Left ventricle myocardium inferior (tissue), 1 donor: Measurements from ENCODE around the gene BORA. TPM values are rescaled to one million over a fixed set of nuclear protein-coding genes. Genes with fewer than 3 reads are reported as not detected.

Source experiments
- DNase-seq: peaks from one replicate; pipeline ENCODE4 v3.0.0-alpha.2; 2020
- H3K27ac ChIP-seq: fragments of 200-600 bp; replicated peaks from 2 replicates; pipeline ENCODE4 v1.8.0; 2021
- H3K27me3 ChIP-seq: fragments of 200-600 bp; 2 replicates; pipeline ENCODE4 v1.8.0; 2021; ENCODE audit warnings: low read depth
- H3K36me3 ChIP-seq: fragments of 200-600 bp; 2 replicates; pipeline ENCODE4 v1.8.0; 2021
- H3K4me1 ChIP-seq: fragments of 200-600 bp; 2 replicates; pipeline ENCODE4 v1.8.0; 2021
- H3K4me3 ChIP-seq: fragments of 200-600 bp; 2 replicates; pipeline ENCODE4 v1.8.0; 2021; ENCODE audit warnings: mild to moderate bottlenecking, moderate library complexity
- H3K9me3 ChIP-seq: fragments of 200-600 bp; replicated peaks from 2 replicates; pipeline ENCODE4 v1.8.0; 2021
- intact Hi-C: fragments of 100-400 bp; cut with micrococcal nuclease; formaldehyde crosslinking; loops from one replicate; pipeline ENCODE4 v1.11.0; 2022
- total RNA-seq: library from RNA; stranded (reverse); fragmentation: NEBNext Ultra II Directional; extraction: Animal tissue kit (Norgen Biotek cat#: 25700); gene quantifications from one replicate; pipeline ENCODE4 v1.2.1, GENCODE V29; 2021
- TF ChIP-seq, protein P1 (sequence below): fragments of 200-600 bp; IDR thresholded peaks from 2 replicates; pipeline ENCODE4 v1.8.0; 2021; ENCODE audit warnings: antibody characterized with exemption, mild to moderate bottlenecking, borderline replicate concordance
- donor health status: DM: no; HTN: yes; CAD: no; lungs with severe emphysema.

BORA gene
- total RNA-seq, 1 donor from 2014 or later, result 0.55 TPM

DNA sequence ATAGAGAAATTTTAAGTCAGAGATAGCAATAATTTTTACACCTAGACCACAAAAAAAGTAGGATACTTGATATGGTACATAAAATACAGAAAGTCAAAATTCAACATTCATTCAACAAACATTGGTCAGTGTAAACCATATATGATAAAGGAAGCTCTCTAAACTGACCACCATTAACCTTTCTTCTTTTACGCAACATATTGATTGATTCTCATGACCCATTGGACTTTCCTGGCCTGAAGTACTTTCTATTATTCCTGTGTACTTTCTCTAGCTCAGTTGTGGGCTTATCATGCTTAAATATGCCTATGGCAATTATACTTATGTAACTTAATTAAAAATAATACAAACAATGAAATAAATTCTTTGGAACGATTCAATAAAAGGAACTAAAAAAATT, 64.9 kb downstream of the BORA start:
- Histone ChIP-seq H3K9me3 (no peaks in the 10 kb centered on the region), H3K36me3 (peaks cover 54% of the 10 kb centered on the region)

DNA sequence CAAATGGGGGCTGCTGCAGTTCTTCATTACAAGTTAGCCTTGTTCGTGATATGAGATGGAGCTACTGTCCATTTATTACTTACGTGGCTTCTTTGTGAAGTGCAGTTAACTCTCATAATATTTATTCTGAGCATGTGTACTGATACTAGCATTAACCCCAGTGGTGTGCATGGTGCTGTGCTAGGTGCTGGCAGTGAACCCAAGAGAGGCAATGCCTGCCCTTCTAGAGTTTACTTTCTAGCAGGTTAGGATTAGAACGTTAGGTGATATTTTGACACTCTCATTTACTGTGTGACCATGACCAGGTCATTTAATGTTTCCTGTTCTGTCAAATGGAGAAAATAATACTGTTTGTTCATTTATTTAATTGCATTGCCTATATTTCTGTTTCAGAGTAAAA, 71.1 kb downstream of the BORA start:
- no peaks in the 10 kb centered on the region for H3K9me3 ChIP-seq
- no peak overlapping the region for H3K27ac ChIP-seq
- no peaks in the 10 kb centered on the region for H3K4me1 ChIP-seq
- intact Hi-C loops, result no loop called here
- DNase-seq, result no peak
- peaks cover 57% of the 10 kb centered on the region for H3K36me3 ChIP-seq
- H3K27me3 ChIP-seq, result no peaks in the 10 kb centered on the region
- no peak overlapping the region for H3K4me3 ChIP-seq
- TF ChIP-seq, protein P1, sequence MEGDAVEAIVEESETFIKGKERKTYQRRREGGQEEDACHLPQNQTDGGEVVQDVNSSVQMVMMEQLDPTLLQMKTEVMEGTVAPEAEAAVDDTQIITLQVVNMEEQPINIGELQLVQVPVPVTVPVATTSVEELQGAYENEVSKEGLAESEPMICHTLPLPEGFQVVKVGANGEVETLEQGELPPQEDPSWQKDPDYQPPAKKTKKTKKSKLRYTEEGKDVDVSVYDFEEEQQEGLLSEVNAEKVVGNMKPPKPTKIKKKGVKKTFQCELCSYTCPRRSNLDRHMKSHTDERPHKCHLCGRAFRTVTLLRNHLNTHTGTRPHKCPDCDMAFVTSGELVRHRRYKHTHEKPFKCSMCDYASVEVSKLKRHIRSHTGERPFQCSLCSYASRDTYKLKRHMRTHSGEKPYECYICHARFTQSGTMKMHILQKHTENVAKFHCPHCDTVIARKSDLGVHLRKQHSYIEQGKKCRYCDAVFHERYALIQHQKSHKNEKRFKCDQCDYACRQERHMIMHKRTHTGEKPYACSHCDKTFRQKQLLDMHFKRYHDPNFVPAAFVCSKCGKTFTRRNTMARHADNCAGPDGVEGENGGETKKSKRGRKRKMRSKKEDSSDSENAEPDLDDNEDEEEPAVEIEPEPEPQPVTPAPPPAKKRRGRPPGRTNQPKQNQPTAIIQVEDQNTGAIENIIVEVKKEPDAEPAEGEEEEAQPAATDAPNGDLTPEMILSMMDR, result no peak

More for the DNA sequence above, 64.9 kb downstream of the BORA start:
- no peak overlapping the region for H3K4me3 ChIP-seq
- no peak for DNase-seq
- H3K4me1 ChIP-seq, result peaks cover 21% of the 10 kb centered on the region
- TF ChIP-seq, protein P1, result no peak
- H3K27ac ChIP-seq, result no peak overlapping the region
- no peaks in the 10 kb centered on the region for H3K27me3 ChIP-seq
- intact Hi-C loops, result no loop called here

DNA sequence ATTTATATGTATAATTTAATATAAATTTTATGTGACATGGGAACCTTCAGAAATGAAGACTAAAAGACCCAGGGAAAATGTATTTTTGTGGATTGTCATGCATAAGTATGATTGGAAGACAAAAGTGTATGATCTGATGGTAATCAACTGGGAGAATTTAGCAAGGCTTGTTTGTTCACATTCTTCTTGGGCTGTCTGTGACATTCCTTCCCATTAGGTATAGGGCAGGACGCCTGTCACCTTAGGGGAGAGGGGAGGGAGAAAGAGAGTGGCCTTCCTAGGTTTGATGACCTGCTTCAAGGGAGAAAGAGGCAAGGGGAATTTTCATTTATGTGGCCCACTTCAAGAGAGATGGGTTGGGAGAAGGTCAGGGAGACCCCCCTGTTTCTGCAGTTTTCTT, 76.6 kb downstream of the BORA start:
- no peak for DNase-seq
- intact Hi-C loops, result no loop called here
- Histone ChIP-seq H3K4me1 (no peaks in the 10 kb centered on the region), H3K4me3 (no peak overlapping the region), H3K9me3 (peaks cover 6% of the 10 kb centered on the region), H3K27me3 (no peaks in the 10 kb centered on the region), H3K27ac (no peak overlapping the region), H3K36me3 (peaks cover 39% of the 10 kb centered on the region)
- TF ChIP-seq, protein P1, result no peak

Other genes with a start within 250 kb of the BORA start
- 7.0 TPM for gene MZT1, start 294 bp upstream of the BORA start, total RNA-seq
- gene DIS3, start 54.0 kb downstream of the BORA start, total RNA-seq, result 13.8 TPM
- 10.8 TPM for gene PIBF1, start 54.2 kb downstream of the BORA start, total RNA-seq